Placental pericyte (primary cell): ENCODE measurements around the gene SEC31A. TPM values are rescaled to one million over a fixed set of nuclear protein-coding genes. Genes with fewer than 3 reads are reported as not detected.

Experiments used
- total RNA-seq: library from RNA; depleted of rRNA; stranded (reverse); fragments of >200 nt; gene quantifications from 2 replicates; pipeline ENCODE4 v1.2.3, GENCODE V29; 2012

The SEC31A gene
- total RNA-seq, result 399 and 403 TPM in 2 replicates

DNA sequence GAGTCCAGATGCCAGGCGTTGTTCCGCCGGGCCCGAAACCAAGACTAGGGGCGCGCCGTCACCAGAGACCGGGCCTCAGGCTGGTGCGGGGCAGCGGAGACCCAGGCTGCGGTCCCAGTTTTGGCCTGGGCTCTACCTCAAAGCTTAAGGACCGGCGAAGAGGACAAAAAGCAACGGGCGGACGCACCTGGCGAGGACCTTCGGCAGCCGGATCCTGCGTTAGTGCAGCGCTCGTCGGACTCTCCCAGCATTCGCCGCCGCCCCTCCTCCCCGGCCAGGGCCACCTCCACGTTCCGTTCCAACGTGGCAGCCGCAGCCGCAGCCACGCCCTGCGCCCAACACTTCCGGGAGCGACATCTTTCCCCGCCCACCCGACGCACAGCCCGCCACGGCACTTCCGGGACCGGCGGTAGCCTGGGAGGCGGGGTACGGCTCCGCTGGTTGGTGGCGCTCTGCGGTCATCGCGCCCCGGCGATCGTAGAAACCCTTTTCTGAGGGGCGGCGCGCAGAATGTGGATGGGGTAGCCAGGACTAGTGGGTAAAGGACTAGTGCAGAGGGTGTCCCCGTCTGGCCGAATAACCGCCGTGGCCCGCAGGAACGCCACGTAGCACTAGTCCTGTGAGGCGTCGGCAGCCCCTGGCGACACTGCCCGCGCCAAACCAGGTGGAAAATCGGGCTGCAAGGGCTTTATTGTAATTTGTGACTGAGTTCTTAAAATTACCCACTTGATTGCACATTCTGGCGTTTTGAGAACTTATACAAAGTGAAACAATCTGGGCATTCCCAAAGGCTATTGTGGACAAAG lies at the start of gene SEC31A:
TSS of gene SEC31A (minus strand) at position 253 of the 806 bp plus-strand sequence. CDS start 9,217 bp downstream, outside the sequence.

DNA sequence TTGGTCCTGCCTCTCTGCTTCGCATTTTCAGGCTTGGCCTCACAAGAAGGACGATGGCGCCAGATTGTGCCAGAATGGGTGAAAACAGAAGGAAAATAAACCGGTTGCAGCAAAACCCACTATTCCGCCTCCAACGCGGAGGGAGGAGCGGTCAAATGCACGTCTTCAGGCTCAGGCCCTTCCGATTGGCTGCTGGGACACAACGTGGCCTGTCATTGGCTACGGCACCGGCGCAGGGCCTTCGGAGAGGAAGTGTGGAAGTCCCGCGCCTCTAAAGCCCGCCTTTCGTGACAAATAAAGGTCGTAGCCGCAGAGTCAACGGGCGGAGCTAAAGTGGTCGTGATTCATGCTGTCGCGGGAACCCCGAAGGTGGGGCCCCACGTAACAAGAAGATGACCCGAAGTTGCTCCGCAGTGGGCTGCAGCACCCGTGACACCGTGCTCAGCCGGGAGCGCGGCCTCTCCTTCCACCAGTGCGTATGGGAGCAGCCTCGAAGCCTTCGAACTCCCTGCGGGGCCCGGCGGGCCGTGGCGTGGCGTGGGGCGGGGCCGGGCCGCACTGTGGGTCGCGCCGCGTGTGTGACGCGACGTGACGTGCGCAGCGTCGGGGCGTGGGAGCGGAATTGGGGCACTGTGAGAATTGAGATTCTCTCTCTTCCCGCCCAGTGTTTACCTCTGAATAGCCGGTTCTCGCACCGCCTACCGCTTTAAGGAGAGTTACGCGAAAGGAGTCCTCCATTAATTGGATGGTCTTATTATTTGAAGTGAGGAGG lies 9.6 kb upstream of the SEC31A start, which contains the start of gene THAP9:
TSS of gene THAP9 (plus strand) at position 325 of the 772 bp plus-strand sequence. CDS start at position 393, 68 bp downstream.

GRCh38 chr4:82798168-82799005 lies 92.6 kb downstream of the SEC31A start, which contains the start of gene SCD5:
TSS of gene SCD5 (minus strand) at chr4:82798796. CDS start at chr4:82798537, 259 bp downstream.

Other genes with a start within 250 kb of the SEC31A start
- gene SCD5, start 92.4 kb downstream of the SEC31A start, total RNA-seq, result 2.0 and 5.6 TPM in 2 replicates
- 2.7 and 2.8 TPM in 2 replicates for gene THAP9, start 9.6 kb upstream of the SEC31A start, total RNA-seq
- gene LIN54, start 119.7 kb upstream of the SEC31A start, total RNA-seq, result 12.3 and 30.2 TPM in 2 replicates
- 42.0 and 61.3 TPM in 2 replicates for gene COPS4, start 144.0 kb upstream of the SEC31A start, total RNA-seq
- gene PLAC8, start 223.6 kb upstream of the SEC31A start, total RNA-seq, result 0.14 TPM in 1 of 2 replicates, not detected in the other